OCI-LY7 (cell line): ENCODE results near the gene HSD17B7.

ENCODE experiments used
- CTCF ChIP-seq: fragments of 200-600 bp; sonication (generic); conservative IDR thresholded peaks from 2 replicates; pipeline ENCODE4 v1.5.1; 2014; ENCODE audit warnings: mild to moderate bottlenecking, antibody characterized with exemption, low read length, moderate library complexity, mixed read lengths
- EZH2phosphoT487 ChIP-seq: fragments of 200-600 bp; sonication (generic); IDR thresholded peaks from 2 replicates; pipeline ENCODE4 v1.6.1; 2018; ENCODE audit warnings: low read depth, borderline replicate concordance, mild to moderate bottlenecking, mixed run types, antibody characterized with exemption, low read length, moderate library complexity, mixed read lengths

GRCh38 chr1:162823231-162823630, 32.7 kb downstream of the HSD17B7 start:
- TF ChIP-seq CTCF = no peak
- TF ChIP-seq EZH2phosphoT487 = no peak
